Caco-2 (cell line): ENCODE data around the gene PRIM1. TPM values are rescaled to one million over a fixed set of nuclear protein-coding genes. Genes with fewer than 3 reads are reported as not detected.

ENCODE experiments used
- BruUV-seq: library from RNA; stranded (reverse); fragments of 400-500 nt; replicated peaks from 2 replicates; lab custom pipeline; 2021; lab: Mats Ljungman, UMichigan
- CTCF ChIA-PET: fragments of 300-600 bp; sonication (Branson Sonifier 250); formaldehyde crosslinking; loops from one replicate; lab custom pipeline; 2022; ENCODE audit warnings: antibody characterized with exemption; lab: Charles Lee
- POLR2A ChIA-PET: fragments of 300-600 bp; sonication (Branson Sonifier 250); formaldehyde crosslinking; loops from one replicate; lab custom pipeline; 2022; ENCODE audit warnings: antibody characterized with exemption; lab: Charles Lee
- DNase-seq, 2 experiments: peaks; one replicate each; pipeline versions ENCODE4 v3.0.0 to v3.0.0-alpha.2; 2020 to 2022
- H3K27me3 ChIP-seq: replicated peaks from 2 replicates; pipeline ENCODE4 v1.6.0; 2011; ENCODE audit warnings: low read length; ENCODE audit not compliant: control insufficient read depth, insufficient read depth
- H3K36me3 ChIP-seq: 2 replicates; pipeline ENCODE4 v1.5.1; 2011; ENCODE audit warnings: low read length; ENCODE audit not compliant: control insufficient read depth, insufficient read depth
- H3K4me1 ChIP-seq: fragments of 250-450 bp; sonication (Bioruptor Pico); 2 replicates; pipeline ENCODE4 v1.5.1; 2020; ENCODE audit warnings: mild to moderate bottlenecking
- H3K4me3 ChIP-seq: 2 replicates; pipeline ENCODE4 v1.5.1; 2011; ENCODE audit warnings: low read depth, mild to moderate bottlenecking, control low read depth, low read length
- H3K9me3 ChIP-seq: fragments of 250-450 bp; sonication (Bioruptor Pico); 2 replicates; pipeline ENCODE4 v1.5.1; 2020; ENCODE audit warnings: mild to moderate bottlenecking, moderate library complexity
- H3K27ac Mint-ChIP-seq: one replicate; pipeline ENCODE4 v1.8.0; 2022; ENCODE audit warnings: mixed read lengths; ENCODE audit not compliant: unreplicated experiment
- H3K27me3 Mint-ChIP-seq: one replicate; pipeline ENCODE4 v1.8.0; 2022; ENCODE audit warnings: mixed read lengths; ENCODE audit not compliant: insufficient read depth, unreplicated experiment
- H3K36me3 Mint-ChIP-seq: one replicate; pipeline ENCODE4 v1.8.0; 2022; ENCODE audit warnings: mild to moderate bottlenecking, mixed read lengths; ENCODE audit not compliant: insufficient read depth, unreplicated experiment
- H3K4me1 Mint-ChIP-seq: one replicate; pipeline ENCODE4 v1.8.0; 2022; ENCODE audit warnings: low read depth, mixed read lengths; ENCODE audit not compliant: unreplicated experiment
- H3K4me3 Mint-ChIP-seq: one replicate; pipeline ENCODE4 v1.8.0; 2022; ENCODE audit warnings: mild to moderate bottlenecking, moderate library complexity, mixed read lengths; ENCODE audit not compliant: unreplicated experiment
- H3K9me3 Mint-ChIP-seq: one replicate; pipeline ENCODE4 v1.8.0; 2022; ENCODE audit warnings: mixed read lengths; ENCODE audit not compliant: unreplicated experiment
- intact Hi-C: fragments of 100-400 bp; cut with micrococcal nuclease; formaldehyde crosslinking; loops from one replicate; pipeline ENCODE4 v1.10.0; 2022; ENCODE audit not compliant: unreplicated experiment
- total RNA-seq: library from RNA; stranded (reverse); gene quantifications from 2 replicates; pipeline ENCODE4 v1.2.3, GENCODE V29; 2022
- TF ChIP-seq, protein P1 (sequence below), 2 experiments: fragments of 200-600 bp in 1 of 2; IDR thresholded peaks; 1 replicate in 1 of 2; 2 replicates in 1 of 2; pipeline versions ENCODE4 v1.5.1 to v1.8.0; 2011 to 2022; ENCODE audit warnings: antibody characterized with exemption in 1 of 2, control low read depth in 1 of 2, inconsistent platforms in 1 of 2, low read depth in 1 of 2, low read length in 1 of 2, mild to moderate bottlenecking in 1 of 2, moderate library complexity in 1 of 2; ENCODE audit not compliant: insufficient read depth in 1 of 2, severe bottlenecking in 1 of 2, unreplicated experiment in 1 of 2

Gene PRIM1
- total RNA-seq, 1 experiment from 2014 or later: 38.0 TPM

DNA sequence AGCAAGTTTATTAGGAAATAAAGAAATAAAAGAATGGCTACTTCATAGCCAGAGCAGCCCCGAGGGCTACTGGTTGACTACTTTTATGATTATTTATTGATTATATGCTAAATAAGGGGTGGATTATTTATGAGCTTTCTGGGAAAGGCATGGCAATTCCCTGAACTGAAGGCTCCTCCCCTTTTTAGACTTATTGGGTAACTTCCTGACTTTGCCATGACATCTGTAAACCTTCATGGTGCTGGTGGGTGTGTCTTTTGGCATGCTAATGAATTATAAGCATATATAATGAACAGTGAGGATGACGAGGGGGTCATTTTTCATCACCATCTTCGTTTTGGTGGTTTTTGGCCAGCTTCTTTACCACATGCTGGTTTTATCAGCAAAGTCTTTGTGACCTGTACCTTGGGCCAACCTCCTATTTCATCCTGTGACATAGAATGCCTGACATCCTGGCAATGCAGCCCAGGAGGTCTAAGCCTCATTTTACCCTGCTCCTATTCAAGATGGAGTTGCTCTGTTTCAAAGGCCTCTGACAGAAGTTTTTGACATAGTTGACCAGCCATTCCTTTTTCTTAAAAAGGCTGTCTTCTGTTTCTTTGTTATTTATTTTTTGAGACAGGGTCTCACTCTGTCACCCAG, 53.0 kb downstream of the PRIM1 start:
- Mint-ChIP-seq H3K27me3 (no peaks in the 10 kb centered on the region), H3K4me1 (no peaks in the 10 kb centered on the region), H3K27ac (no peak overlapping the region), H3K4me3 (no peak overlapping the region), H3K9me3 (no peaks in the 10 kb centered on the region), H3K36me3 (no peaks in the 10 kb centered on the region)
- ChIA-PET CTCF (no interaction called here), POLR2A (no interaction called here)
- Histone ChIP-seq H3K4me3 (no peak overlapping the region), H3K9me3 (no peaks in the 10 kb centered on the region), H3K4me1 (no peaks in the 10 kb centered on the region), H3K27me3 (no peaks in the 10 kb centered on the region), H3K36me3 (no peaks in the 10 kb centered on the region)
- TF ChIP-seq, protein P1, sequence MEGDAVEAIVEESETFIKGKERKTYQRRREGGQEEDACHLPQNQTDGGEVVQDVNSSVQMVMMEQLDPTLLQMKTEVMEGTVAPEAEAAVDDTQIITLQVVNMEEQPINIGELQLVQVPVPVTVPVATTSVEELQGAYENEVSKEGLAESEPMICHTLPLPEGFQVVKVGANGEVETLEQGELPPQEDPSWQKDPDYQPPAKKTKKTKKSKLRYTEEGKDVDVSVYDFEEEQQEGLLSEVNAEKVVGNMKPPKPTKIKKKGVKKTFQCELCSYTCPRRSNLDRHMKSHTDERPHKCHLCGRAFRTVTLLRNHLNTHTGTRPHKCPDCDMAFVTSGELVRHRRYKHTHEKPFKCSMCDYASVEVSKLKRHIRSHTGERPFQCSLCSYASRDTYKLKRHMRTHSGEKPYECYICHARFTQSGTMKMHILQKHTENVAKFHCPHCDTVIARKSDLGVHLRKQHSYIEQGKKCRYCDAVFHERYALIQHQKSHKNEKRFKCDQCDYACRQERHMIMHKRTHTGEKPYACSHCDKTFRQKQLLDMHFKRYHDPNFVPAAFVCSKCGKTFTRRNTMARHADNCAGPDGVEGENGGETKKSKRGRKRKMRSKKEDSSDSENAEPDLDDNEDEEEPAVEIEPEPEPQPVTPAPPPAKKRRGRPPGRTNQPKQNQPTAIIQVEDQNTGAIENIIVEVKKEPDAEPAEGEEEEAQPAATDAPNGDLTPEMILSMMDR (IDR thresholded peaks at IDR 0.05; ENCODE audit: insufficient read depth in 1 of 2, low read depth in 1 of 2, low read length in 1 of 2, severe bottlenecking in 1 of 2, unreplicated experiment in 1 of 2): no peak
- intact Hi-C loops: no loop called here
- no peak for DNase-seq
- no TSS peak for BruUV-seq

- Mint-ChIP-seq H3K4me3 (no peak overlapping the region), H3K36me3 (no peaks in the 10 kb centered on the region), H3K9me3 (no peaks in the 10 kb centered on the region), H3K27ac (no peak overlapping the region), H3K4me1 (no peaks in the 10 kb centered on the region), H3K27me3 (no peaks in the 10 kb centered on the region)
- intact Hi-C loops: no loop called here
- TF ChIP-seq, protein P1 (IDR thresholded peaks at IDR 0.05; ENCODE audit: insufficient read depth in 1 of 2, low read depth in 1 of 2, low read length in 1 of 2, severe bottlenecking in 1 of 2, unreplicated experiment in 1 of 2): no peak
- CTCF ChIA-PET: no interaction called here
- POLR2A ChIA-PET: interaction anchor here (0.6 kb wide), 1 partner anchor 9 kb away, joined by 3 read pairs; no protein-coding TSS in a partner anchor
- no peak for DNase-seq
- no peaks in the 10 kb centered on the region for H3K4me1 ChIP-seq
- H3K36me3 ChIP-seq: no peaks in the 10 kb centered on the region
- no TSS peak for BruUV-seq
- no peak overlapping the region for H3K4me3 ChIP-seq
- H3K9me3 ChIP-seq: no peaks in the 10 kb centered on the region
- no peaks in the 10 kb centered on the region for H3K27me3 ChIP-seq
Measured at GRCh38 chr12:56695327-56696101, 56.6 kb downstream of the PRIM1 start.

GRCh38 chr12:56694161-56694560, 58.0 kb downstream of the PRIM1 start:
- H3K36me3 Mint-ChIP-seq: peaks cover 3% of the 10 kb centered on the region
- H3K27me3 Mint-ChIP-seq: no peaks in the 10 kb centered on the region
- TF ChIP-seq, protein P1 (IDR thresholded peaks at IDR 0.05; ENCODE audit: insufficient read depth in 1 of 2, low read depth in 1 of 2, low read length in 1 of 2, severe bottlenecking in 1 of 2, unreplicated experiment in 1 of 2): no peak
- intact Hi-C loops: no loop called here
- H3K9me3 Mint-ChIP-seq: no peaks in the 10 kb centered on the region
- ChIA-PET POLR2A (no interaction called here), CTCF (no interaction called here)
- no peak for DNase-seq
- no peaks in the 10 kb centered on the region for H3K9me3 ChIP-seq
- no peaks in the 10 kb centered on the region for H3K27me3 ChIP-seq
- BruUV-seq: no TSS peak
- no peak overlapping the region for H3K4me3 ChIP-seq
- no peaks in the 10 kb centered on the region for H3K4me1 Mint-ChIP-seq
- H3K27ac Mint-ChIP-seq: no peak overlapping the region
- no peak overlapping the region for H3K4me3 Mint-ChIP-seq
- H3K36me3 ChIP-seq: no peaks in the 10 kb centered on the region
- H3K4me1 ChIP-seq: no peaks in the 10 kb centered on the region
